ENCODE data around the gene GRM7. TPM values are rescaled to one million over a fixed set of nuclear protein-coding genes. Genes with fewer than 3 reads are reported as not detected.

Gene GRM7
- total and polyA plus RNA-seq, 4 donors, result 0.08 to 0.33 TPM; not detected in 2

GRCh38 chr3:7171493-7171892 is 310.6 kb downstream of the GRM7 start:
- DNase-seq (ENCODE audit: low spot score), result no peak
- no peak overlapping the region for H3K9ac ChIP-seq (ENCODE audit: low read depth in 1 of 2, low read length in 2 of 2)
- WGBS, result 66% methylated on average over 4 of the region's 4 CpGs

DNA sequence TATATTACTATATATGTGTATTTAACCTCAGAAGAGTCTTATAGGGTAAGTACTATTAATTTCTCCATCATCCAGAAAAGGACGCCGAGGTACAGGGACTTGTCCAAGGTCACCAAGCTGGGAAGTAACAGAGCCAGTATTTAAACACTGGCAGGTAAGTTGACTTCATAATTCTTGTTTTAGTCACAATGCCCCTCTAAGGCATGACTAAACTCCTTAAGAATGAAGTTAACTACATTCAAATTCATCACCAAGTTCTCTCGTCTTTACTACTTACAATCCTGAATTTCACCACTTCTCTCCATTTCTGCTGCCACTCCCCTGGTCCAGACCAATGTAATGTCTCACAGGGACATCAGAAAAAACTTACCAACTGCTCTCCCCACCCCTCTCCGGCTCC is 312.1 kb downstream of the GRM7 start:
- no peak for TF ChIP-seq TAF1 (conservative IDR thresholded peaks at IDR 0.05)
- TF ChIP-seq CTCF (IDR thresholded peaks at IDR 0.05; ENCODE audit: low read depth, low read length, missing input control), result no peak
- TF ChIP-seq, protein P1, sequence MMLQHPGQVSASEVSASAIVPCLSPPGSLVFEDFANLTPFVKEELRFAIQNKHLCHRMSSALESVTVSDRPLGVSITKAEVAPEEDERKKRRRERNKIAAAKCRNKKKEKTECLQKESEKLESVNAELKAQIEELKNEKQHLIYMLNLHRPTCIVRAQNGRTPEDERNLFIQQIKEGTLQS (IDR thresholded peaks at IDR 0.05), result no peak
- no peak for TF ChIP-seq JUND (IDR thresholded peaks at IDR 0.05)
- no peak for TF ChIP-seq HNF4A (conservative IDR thresholded peaks at IDR 0.05)
- no peak for TF ChIP-seq EGR1 (IDR thresholded peaks at IDR 0.05; ENCODE audit: low read depth in 2 of 2)
- TF ChIP-seq RXRA (IDR thresholded peaks at IDR 0.05), result no peak
- TF ChIP-seq SP1 (IDR thresholded peaks at IDR 0.05), result no peak
- TF ChIP-seq REST (IDR thresholded peaks at IDR 0.05), result no peak
- no peaks in the 10 kb centered on the region for H3K36me3 ChIP-seq (ENCODE audit: control insufficient read depth in 4 of 4, insufficient read depth in 3 of 4, low read depth in 1 of 4, low read length in 3 of 4)
- no peak overlapping the region for H3K4me3 ChIP-seq (ENCODE audit: low read depth in 1 of 3, low read length in 3 of 3)
- WGBS, result 75% methylated on average over 4 of the region's 4 CpGs
- peaks cover 0 to 3% (median under 1%) of the 10 kb centered on the region in 4 donors for H3K9me3 ChIP-seq (ENCODE audit: control insufficient read depth in 4 of 4, low read length in 3 of 4)
- H3K27me3 ChIP-seq (ENCODE audit: control insufficient read depth in 4 of 4, insufficient read depth in 4 of 4, low read length in 3 of 4), result no peaks in the 10 kb centered on the region
- H3K4me1 ChIP-seq (ENCODE audit: control insufficient read depth in 4 of 4, insufficient read depth in 4 of 4, low read length in 3 of 4), result no peaks in the 10 kb centered on the region
- H3K9ac ChIP-seq (ENCODE audit: low read depth in 1 of 2, low read length in 2 of 2), result no peak overlapping the region
- no peak for DNase-seq (ENCODE audit: low spot score)
- no peak overlapping the region for H3K27ac ChIP-seq (ENCODE audit: low read depth in 1 of 2, low read length in 2 of 2)

More at GRCh38 chr3:7171493-7171892, 310.6 kb downstream of the GRM7 start:
- H3K36me3 ChIP-seq (ENCODE audit: control insufficient read depth in 4 of 4, insufficient read depth in 3 of 4, low read depth in 1 of 4, low read length in 3 of 4), result no peaks in the 10 kb centered on the region
- H3K4me1 ChIP-seq (ENCODE audit: control insufficient read depth in 4 of 4, insufficient read depth in 4 of 4, low read length in 3 of 4), result no peaks in the 10 kb centered on the region
- no peak overlapping the region for H3K4me3 ChIP-seq (ENCODE audit: low read depth in 1 of 3, low read length in 3 of 3)
- TF ChIP-seq JUND (IDR thresholded peaks at IDR 0.05), result no peak
- no peak for TF ChIP-seq FOXA1 (IDR thresholded peaks at IDR 0.05)
- TF ChIP-seq CTCF (IDR thresholded peaks at IDR 0.05; ENCODE audit: low read depth, low read length, missing input control), result no peak
- no peak for TF ChIP-seq SP1 (IDR thresholded peaks at IDR 0.05)
- no peak for TF ChIP-seq FOXA2 (IDR thresholded peaks at IDR 0.05)
- no peak for TF ChIP-seq HNF4A (conservative IDR thresholded peaks at IDR 0.05)
- no peak for TF ChIP-seq EGR1 (IDR thresholded peaks at IDR 0.05; ENCODE audit: low read depth in 2 of 2)
- no peaks in the 10 kb centered on the region for H3K27me3 ChIP-seq (ENCODE audit: control insufficient read depth in 4 of 4, insufficient read depth in 4 of 4, low read length in 3 of 4)
- no peak overlapping the region for H3K27ac ChIP-seq (ENCODE audit: low read depth in 1 of 2, low read length in 2 of 2)
- peaks cover 0 to 6% (median 1%) of the 10 kb centered on the region in 4 donors for H3K9me3 ChIP-seq (ENCODE audit: control insufficient read depth in 4 of 4, low read length in 3 of 4)

Measured in liver (tissue), 9 donors.